DMS153 treated with DMSO at 0.1 percent for 48 hours (cell line): ENCODE results near the gene FKBP1B.
A peak's percentile ranks its signal among the peaks of the same experiment; 100 is the strongest.
"Not testable (repeated sequence)": the region's sequence is repeated elsewhere in the genome, so short reads cannot be mapped to it uniquely, and the experiment has no call there.

ENCODE experiments used
- DNase-seq: peaks from one replicate; lab custom pipeline; 2025; ENCODE audit not compliant: unreplicated experiment; lab: John Stamatoyannopoulos, UW

Gene FKBP1B

DNA sequence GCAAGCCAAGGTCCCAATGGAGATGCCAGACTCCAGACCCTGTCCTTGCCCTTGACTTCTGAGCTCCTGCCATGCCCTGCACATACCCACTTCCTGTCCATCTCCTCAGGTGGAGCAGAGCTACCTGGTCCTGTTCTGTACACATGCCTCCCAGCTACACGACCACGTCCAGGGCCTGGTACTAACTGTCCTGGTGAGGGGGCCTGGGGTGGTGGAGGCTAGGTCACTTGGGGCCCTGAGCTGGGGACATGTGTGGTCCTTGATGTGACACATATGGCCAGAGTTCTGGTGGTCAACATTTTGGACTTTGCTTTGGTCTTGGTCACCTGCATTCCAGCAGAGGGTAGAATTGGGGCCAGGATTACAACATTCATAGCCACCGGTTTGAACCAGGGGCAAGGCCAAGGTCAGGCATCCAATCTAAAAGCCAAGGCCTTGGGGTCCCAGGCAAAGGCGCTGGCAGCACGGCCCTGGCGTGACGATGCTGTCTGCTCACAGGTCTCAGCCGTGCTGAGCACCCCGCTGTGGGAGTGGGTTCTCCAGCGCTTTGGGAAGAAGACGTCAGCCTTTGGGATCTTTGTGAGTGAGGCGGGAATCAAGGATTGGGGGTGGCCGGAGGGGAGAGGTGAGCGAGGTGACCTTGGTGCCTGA is 27.1 kb upstream of the FKBP1B start:
- no peak for DNase-seq

DNA sequence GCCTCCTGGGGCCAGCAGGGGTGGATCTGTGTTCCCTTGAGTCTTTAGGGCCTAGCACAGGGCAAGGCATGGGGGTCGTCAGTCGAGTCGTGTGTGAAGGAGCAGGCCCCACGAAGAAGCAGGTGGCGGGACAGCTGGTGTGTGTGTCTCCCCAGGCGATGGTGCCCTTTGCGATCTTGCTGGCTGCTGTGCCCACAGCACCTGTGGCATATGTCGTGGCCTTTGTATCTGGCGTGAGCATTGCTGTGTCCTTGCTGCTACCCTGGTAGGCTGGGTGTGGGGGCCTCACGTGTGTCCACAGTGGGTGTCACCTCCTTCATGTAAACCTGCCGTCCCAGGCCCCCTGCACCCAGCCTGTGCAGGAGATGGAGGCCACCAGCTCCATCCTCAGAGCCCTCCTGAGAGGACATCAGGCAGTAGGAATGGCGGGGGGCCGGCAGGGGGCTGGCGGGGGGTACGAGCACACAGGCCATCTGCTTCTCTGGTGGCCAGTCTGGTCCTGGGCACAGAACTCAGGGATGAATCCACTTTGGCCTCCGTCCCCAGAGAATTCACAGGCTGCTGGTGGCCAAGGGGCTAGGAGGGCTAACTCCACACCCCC is 26.5 kb upstream of the FKBP1B start:
- DNase-seq = no peak

DNA sequence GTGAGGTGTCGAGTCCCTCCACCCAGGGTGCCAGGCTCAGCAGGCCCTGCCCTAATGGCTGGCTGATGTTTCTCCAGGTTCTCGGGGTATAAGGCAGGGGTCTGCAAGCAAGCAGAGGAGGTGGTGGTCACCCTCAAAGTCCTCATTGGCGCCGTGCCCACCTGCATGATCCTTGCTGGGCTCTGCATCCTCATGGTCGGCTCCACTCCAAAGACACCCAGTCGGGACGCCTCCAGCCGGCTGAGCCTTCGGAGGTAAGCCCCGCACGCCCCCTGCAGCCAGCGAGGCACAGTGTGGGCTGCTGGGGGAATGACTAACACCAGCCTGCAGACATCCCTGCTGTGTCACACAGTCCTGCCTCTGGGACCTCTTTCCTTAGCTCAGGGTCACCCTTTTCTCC is 25.5 kb upstream of the FKBP1B start:
- DNase-seq = no peak

DNA sequence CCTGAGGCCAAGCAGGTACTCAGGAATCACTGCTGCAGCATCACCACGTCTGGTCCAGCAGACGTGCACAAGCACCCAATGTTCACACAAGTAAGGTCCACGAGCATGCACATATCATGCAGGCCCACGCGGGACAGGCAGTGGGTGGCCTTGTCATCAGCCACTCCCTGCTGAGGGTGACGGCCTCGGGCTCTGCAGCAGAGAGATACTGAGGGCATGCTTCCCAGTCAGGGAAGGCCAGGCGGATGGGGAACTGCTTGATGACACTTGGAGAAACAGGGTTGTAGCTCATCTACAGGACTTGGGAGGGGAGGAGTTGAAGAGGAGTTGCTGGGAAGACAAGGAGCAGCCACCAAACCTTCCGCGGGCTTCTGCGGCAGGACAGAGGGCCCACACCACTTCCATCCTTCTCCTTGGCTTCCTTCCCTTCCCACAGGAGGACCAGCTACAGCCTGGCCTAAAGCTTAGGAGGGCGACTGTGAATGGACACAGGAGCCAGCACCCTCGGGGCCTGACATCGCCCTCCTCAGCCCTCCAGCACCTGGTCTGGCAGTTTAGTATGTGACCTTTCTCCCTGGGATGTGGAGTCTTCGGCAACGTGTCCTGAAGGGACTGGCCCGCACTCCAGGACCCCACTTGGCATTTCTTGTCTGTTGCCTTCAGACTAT is 24.4 kb upstream of the FKBP1B start:
- no peak for DNase-seq

DNA sequence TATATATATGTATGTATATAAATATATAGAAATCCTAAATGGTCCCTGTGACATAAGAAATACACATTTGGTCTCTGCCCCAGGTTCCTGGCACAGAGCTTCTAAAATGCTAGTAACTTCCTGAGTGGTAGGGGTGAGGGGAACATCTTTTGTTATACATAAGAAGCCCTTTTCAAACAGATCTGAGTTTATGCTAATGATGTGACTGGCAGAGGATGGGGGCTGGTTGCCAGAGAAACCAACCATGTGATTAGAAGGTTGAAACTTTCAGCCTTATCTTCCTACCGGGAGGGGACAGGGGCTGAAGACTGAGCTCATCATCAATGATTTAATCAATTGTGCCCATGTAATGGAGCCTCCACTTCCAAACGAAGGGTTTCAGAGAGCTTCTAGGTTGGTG is 23.3 kb upstream of the FKBP1B start:
- DNase-seq = no peak

DNA sequence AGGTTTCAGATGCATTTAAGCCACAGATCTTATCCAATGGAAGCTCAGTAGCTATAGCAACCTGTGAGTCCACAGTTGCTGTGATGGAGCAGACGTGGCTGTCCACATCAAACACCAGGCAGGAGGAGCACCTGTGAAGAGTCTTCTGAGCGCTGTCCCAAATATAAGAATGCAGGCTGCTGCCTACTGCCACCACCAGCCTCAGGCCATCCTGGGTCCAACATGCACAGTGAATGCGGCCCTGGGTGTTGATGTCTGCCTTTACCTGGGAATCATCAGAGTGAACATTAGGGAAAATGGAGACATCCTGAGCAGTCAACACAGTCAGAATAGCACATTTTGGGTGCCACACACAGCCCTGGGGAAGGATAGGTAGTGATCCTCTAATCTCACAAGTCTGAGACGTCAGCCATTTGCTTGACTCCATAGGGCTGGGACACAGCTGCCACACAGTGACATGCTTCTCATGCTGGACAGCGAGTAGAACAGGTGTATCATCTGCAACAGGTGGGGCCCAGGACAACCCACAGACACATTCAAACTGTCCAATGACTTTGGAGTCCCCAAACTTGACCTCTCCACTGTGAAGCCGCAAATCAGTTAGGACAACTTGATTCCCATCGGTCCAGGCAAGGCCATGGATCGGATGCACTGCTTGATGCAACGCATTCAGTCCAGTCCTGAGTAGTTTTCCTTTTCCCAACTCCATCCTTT is 10.6 kb upstream of the FKBP1B start:
- no peak for DNase-seq

DNA sequence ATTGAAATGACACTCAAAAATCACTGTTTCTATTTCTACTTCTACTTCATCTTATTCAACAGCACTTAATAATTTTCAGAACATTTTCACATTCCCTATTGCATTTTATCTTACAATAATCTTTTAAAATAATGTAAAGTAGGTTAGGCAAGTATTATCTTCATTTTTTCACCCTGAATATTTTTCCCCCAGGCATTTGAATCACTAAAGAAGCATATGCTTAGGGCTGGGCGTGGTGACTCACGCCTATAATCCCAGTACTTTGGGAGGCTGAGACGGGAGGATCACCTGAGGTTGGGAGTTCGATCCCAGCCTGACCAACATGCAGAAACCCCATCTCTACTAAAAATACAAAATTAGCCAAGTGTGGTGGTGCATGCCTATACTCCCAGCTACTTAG is 9.0 kb upstream of the FKBP1B start:
- no peak for DNase-seq

DNA sequence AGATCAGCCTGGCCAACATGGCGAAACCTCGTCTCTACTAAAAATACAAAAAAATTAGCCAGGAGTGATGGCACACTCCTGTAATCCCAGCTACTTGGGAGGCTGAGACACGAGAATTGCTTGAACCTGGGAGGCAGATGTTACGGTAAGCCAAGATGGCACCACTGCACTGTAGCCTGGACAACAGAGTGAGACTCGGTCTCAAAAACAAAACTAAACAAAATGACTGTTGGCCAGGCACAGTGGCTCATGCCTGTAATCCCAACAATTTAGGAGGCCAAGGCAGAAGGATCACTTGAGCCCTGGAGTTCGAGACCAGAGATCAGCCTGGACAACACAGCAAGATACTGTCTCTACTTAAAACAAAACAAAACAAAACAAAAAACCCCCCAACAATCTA is 6.4 kb upstream of the FKBP1B start:
- not testable (repeated sequence) for DNase-seq

DNA sequence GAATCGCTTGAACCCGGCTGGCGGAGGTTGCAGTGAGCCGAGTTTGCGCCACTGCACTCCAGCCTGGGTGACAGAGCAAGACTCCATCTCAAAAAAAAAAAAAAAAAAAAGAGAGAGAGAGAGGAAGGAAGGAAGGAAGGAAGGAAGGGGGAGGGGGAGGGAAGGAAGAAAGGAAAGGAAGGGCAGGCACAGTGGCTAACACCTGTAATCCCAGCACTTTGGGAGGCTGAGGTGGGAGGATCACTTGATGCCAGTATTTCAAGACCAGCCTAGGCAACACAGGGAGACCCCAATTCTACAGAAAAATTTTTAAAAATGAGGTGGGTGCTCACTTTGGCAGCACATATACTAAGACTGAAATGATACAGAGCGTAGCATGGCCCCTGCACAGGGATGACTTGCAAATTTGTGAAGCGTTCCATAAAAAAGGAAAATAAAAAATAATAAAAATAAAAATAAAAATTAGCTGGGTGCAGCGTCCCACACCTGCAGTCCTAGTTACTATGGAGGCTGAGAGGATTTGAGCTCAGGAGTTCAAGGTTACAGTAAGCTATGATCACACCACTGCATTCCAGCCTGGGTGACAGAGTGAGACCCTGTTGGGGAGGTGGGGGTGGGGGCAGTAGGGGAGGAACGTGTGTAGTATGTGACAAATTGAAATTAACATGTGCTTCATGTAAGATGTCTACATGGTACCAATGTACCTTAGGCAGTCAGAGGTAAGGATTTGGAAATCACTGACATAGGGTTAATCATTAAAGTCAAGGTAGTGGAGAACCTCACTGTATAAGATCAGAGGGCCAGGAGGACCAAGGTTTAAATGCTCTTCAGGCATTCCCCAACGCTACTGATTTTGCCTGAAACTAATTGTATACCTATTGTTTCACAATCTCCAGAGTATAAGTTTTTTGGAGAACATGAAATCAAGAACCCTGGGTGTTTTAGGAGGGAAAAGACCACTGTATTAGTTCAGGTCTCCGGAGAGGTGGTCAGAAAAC is 3.7 kb upstream of the FKBP1B start:
- no peak for DNase-seq

DNA sequence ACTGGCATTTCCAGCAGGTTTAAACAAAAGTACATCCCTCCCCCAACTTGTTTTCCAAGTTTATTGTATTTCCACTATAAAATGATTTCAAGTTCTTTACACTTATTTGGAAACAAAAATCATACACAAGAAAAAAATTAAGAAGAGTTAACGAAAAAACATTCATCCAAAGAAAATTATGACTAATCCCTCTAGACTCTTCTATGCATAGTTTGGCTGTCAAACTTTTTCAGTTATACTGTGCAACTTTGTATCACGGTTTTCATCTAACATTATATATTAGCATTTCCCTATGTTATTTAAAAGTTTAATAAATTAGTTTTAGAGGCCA is 3.0 kb upstream of the FKBP1B start:
- DNase-seq = no peak

DNA sequence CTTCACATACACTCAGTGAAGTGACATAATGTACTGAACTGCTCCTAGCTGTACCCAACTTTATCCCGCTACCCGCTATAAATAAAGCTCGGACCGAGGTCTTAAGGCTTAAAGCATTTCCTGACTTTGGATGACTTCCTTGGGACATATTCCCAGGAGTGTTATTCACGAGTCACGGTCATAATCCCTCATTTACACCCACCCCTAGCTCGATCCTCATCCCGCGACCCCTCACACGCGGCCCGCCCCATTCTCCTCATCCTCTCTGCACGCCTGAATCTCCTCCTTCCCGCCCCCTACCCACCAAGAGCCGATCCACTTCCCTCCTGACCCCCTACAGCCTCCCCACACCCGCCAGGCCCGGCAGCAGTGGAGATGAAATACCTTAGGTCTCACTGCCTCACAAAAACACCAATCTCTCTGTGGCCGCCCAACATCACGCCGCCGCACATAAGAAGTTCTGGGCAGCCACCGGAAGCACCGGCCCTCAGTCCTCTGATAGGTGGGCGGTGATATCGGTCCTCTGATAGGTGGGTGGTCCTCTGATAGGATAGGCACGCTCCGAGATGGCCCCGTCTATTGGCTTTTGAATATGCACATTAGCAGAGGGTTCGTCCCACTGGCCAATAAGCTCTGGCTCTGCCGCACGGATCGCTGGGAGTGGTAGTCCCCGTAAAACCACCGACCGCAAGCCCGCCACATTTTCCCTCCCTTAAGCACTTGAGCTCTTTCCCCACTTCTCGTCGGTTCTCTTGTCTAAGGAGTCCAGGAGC is 2.4 kb upstream of the FKBP1B start, which contains the start of gene WDCP:
Gene WDCP (minus strand): TSS at position 462 of the 773 bp plus-strand sequence. CDS start 7,897 bp downstream, outside the sequence.
- DNase-seq = peak; percentile 94

DNA sequence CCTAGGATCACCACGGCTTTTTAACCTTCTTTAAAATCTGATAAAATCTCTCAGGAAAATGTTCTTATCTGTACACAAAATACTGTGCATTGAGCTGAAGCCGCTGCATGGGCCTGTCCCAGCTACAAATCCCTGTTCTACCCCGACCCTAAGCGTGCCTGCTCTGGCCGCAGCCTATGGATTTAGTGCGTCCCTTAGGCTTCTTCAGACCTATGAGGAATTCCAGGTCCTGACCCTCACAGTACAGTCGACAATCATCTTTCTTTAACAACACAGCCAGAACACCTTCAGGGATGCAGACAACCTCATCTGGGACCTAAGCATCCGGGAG is 1.9 kb upstream of the FKBP1B start:
- no peak for DNase-seq

DNA sequence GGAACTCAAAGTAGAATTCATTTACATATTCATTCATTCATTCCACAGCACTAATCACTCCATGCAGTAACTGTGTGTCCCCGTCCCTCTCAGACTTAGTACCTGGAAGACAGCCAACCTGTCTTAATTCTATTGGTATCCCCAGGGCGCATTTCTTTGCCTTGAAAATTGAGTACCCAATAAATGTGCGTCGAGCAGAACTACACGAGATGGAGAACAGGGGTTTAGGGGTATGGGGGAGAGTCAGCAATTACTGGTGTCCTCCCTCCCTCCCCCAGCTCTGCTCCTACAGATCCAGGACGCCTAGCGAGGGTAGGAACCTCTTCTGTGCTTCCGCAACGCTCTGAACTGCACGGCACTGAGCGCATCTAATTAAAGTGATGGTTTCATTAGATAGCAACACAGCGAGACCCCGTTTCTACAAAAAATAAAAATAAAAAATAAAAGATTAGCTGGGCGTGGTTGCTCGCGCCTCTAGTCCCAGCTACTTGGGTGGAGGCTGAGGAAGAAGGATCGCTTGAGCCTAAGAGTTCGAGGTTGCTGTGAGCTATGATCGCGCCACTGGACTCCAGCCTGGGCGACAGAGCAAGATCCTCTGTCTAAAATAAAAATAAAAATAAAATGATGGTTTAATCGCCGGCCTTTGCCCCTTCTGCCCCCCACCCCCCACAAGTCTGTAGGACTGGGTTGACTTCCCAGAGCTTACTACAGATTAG is 614 bp upstream of the FKBP1B start:
- DNase-seq = no peak

DNA sequence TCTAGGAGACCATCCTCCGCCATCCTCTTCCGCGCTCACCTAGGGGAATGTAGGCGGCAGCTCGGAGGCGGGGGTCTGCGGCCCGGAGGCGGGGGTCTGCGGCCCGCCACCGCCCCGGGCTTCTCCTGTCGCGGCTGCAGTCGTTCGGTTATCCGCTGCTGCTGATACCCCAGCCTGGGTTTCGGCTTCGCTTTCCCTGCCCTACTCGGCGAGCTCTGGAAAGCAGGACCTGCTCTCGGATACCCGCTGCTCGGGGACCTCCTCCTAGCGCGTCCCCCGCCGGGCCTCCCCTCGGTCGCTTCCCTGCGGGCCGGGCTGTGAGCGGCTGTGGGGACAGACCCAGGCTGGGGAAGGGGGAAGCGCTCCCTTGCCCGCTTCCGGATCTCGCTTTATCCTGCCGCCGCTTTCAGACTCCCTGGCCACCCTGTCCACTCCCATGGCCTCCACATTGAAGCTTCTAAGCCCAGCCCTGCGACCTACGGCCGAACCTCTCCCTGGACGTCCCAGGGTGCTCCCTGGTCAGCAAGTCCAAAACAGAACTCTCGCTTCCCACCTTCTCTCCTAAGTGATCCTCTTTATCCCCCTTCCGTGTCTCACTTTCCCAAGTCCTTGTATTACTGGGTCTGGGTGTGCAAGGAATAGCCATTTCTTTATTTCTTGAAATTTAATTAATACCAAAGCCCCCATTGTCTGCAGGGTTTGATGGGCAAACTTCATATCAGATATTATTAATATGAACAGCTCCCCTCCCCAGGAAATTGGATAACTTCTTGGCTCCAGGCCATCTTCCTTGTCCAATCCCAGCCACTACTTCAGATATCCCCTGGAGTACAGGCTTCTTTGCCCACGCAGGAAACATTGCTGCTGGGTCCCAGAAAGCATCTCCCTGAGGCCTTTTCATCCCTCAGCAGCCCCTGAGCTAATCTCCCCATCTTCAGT is 769 bp downstream of the FKBP1B start:
- DNase-seq = no peak

DNA sequence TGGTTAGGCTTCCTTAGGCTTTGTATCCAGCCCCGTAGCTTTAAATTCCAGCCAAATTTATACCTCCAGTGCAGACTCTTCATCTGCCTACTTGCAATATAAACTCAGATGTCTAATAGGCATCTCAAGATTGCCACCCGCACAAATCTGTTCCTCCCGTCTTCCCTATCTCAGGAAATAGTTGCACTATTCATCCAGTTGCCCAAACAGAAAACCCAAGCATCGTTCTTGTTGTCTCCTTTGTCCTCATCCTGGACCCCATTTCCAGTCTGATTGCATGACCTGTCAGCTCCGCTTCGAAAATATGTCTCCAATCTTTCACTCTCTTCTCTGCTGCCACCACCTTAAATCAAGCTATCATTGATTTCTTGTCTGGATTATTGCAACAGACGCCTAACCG is 2.3 kb downstream of the FKBP1B start:
- no peak for DNase-seq

DNA sequence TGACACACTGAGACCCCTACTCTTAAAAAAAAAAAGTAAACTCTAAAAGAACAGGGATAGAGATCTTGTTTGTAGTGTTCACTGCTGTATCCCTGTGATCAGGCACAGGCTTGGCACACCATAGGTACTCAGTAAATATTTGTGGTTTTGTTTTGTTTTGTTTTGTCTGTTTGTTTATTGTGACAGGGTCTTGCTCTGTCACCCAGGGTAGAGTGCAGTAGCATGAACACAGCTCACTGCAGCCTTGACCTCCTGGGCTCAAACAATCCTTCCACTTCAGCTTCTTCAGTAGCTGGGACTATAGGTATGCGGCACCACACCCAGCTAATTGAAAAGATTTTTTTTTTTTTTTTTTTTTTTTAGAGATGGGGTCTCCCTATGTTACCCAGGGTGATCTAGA is 3.4 kb downstream of the FKBP1B start:
- no peak for DNase-seq

DNA sequence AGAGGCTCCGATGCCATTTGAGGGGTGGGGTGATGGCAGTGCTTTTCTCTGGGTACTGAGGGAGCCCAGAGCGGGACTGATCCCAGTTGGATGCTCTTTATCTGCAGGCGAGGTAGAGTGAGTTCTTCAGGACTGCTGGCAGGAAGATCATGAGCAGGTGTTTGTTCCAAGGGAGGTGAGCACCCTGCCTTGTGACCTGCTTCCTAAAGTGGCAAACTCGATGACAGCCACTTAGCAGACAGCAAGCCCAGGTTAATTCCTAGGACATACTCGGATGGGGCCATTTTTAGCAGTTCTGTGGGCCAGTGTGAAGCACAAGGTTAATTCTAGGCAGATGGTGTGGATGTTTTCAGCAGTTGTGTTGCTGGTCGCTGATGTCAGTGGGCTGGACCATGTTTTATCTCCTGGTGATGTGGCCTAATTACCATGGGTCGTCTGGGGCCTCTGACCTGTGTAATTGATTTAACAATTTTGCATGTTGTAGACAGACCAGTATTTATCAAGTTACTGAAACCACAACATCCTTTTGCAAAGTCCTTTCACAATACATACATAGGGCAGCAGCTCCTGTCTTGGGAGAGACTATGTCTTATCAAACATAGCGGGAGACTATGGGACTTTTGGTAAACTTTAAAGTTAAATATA is 4.9 kb downstream of the FKBP1B start:
- DNase-seq = no peak

DNA sequence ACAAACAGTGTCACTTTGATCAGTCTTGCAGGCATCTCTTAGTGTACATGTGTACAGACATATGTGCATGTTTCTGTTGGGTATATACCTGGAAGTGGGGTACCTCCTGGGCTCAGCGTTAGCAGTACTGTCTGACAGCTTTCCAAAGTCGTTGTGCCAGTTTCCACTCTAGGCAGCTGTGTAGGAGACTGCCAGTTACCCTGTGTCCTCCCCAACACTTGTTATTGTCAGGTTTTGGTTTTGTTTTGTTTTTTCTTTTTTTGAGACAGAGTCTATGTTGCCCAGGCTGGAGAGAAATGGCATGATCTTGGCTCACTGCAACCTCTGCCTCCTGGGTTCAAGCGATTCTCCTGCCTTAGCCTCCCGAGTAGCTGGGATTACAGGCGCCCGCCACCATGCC is 6.2 kb downstream of the FKBP1B start:
- no peak for DNase-seq
